HepG2 (cell line): ENCODE data around the gene C1orf116. TPM values are rescaled to one million over a fixed set of nuclear protein-coding genes. Genes with fewer than 3 reads are reported as not detected.

Experiments
- AGO2 ChIP-seq: fragments of 200-400 bp; formaldehyde crosslinking; optimal IDR thresholded peaks from 2 replicates; pipeline ENCODE3; 2017; ENCODE audit warnings: mild to moderate bottlenecking, low read depth, low read length, moderate library complexity
- ATF7 ChIP-seq, 2 experiments: fragments of 450-650 bp in 1 of 2; sonication (generic) in 1 of 2; formaldehyde crosslinking in 1 of 2; IDR thresholded peaks; 2 replicates each; pipeline versions ENCODE4 v1.4.0 to v1.6.1; 2016 to 2020; ENCODE audit warnings: antibody characterized with exemption in 1 of 2, mild to moderate bottlenecking in 1 of 2, missing genetic modification reagents in 1 of 2
- FOXK2 ChIP-seq: fragments of 450-650 bp; IDR thresholded peaks from 2 replicates; pipeline ENCODE4 v1.6.1; 2016
- GATAD2A ChIP-seq: IDR thresholded peaks from 2 replicates; pipeline ENCODE4 v1.6.1; 2016
- GZF1 ChIP-seq: sonication (generic); formaldehyde crosslinking; IDR thresholded peaks from 2 replicates; pipeline ENCODE4 v1.5.1; 2020; ENCODE audit warnings: mild to moderate bottlenecking, missing genetic modification reagents
- HNRNPUL1 ChIP-seq: fragments of 200-400 bp; formaldehyde crosslinking; IDR thresholded peaks from 2 replicates; pipeline ENCODE4 v1.6.1; 2017; ENCODE audit warnings: low read depth, mild to moderate bottlenecking, low read length, moderate library complexity
- KLF16 ChIP-seq, 2 experiments: sonication (generic) in 1 of 2; formaldehyde crosslinking in 1 of 2; IDR thresholded peaks; 2 replicates each; pipeline versions ENCODE4 v1.6.1 to v1.8.0; 2016 to 2023; ENCODE audit warnings: missing genetic modification reagents in 2 of 2, missing compliant biosample characterization in 1 of 2
- NFKBIZ ChIP-seq: IDR thresholded peaks from 2 replicates; pipeline ENCODE4 v1.6.1; 2018; ENCODE audit warnings: missing genetic modification reagents, missing compliant biosample characterization
- PITX1 ChIP-seq: sonication (generic); formaldehyde crosslinking; IDR thresholded peaks from 2 replicates; pipeline ENCODE4 v1.5.1; 2020; ENCODE audit warnings: mild to moderate bottlenecking, missing genetic modification reagents
- SMAD1 ChIP-seq: sonication (generic); formaldehyde crosslinking; IDR thresholded peaks from 2 replicates; pipeline ENCODE4 v1.4.0; 2020; ENCODE audit warnings: missing genetic modification reagents, low read depth, mild to moderate bottlenecking, borderline replicate concordance
- SOX6 ChIP-seq, 2 experiments: fragments of 450-650 bp in 1 of 2; sonication (generic) in 1 of 2; formaldehyde crosslinking in 1 of 2; IDR thresholded peaks; 2 replicates each; pipeline versions ENCODE4 v1.4.0 to v1.6.1; 2017 to 2020; ENCODE audit warnings: antibody characterized with exemption in 1 of 2, mild to moderate bottlenecking in 1 of 2, missing genetic modification reagents in 1 of 2
- SUZ12 ChIP-seq: fragments of 150-350 bp; IDR thresholded peaks from 2 replicates; pipeline ENCODE4 v1.6.1; 2014; ENCODE audit warnings: low read depth, low read length
- U2AF2 ChIP-seq: fragments of 200-400 bp; formaldehyde crosslinking; IDR thresholded peaks from 2 replicates; pipeline ENCODE4 v1.6.1; 2017; ENCODE audit warnings: low read depth, mild to moderate bottlenecking, low read length
- ZBTB7A ChIP-seq: sonication (generic); formaldehyde crosslinking; IDR thresholded peaks from 2 replicates; pipeline ENCODE4 v1.8.0; 2022; ENCODE audit warnings: mild to moderate bottlenecking, missing genetic modification reagents
- ZNF282 ChIP-seq: fragments of 450-650 bp; IDR thresholded peaks from 2 replicates; pipeline ENCODE4 v1.6.1; 2018; ENCODE audit not compliant: partially characterized antibody
- ZNF567 ChIP-seq: sonication (generic); formaldehyde crosslinking; IDR thresholded peaks from 2 replicates; pipeline ENCODE4 v1.8.1; 2023; ENCODE audit warnings: mild to moderate bottlenecking, missing genetic modification reagents, borderline replicate concordance
- ZNF788 ChIP-seq: sonication (generic); formaldehyde crosslinking; IDR thresholded peaks from 2 replicates; pipeline ENCODE4 v1.5.0; 2020; ENCODE audit warnings: mild to moderate bottlenecking, missing genetic modification reagents, borderline replicate concordance
- ZSCAN25 ChIP-seq: sonication (generic); formaldehyde crosslinking; IDR thresholded peaks from 2 replicates; pipeline ENCODE4 v1.8.0; 2022; ENCODE audit warnings: mild to moderate bottlenecking, missing genetic modification reagents
- polyA plus RNA-seq, 8 experiments: library from polyadenylated mRNA; depleted of rRNA in 3 of 8; stranded (reverse) in 7 of 8; unstranded in 1 of 8; fragments of >200 nt; fragmentation: Illumina TruSeq in 4 of 8; extraction: Trizol in 4 of 8; gene quantifications; 2 replicates each; pipeline versions ENCODE4 v1.2.1 to v1.2.3, GENCODE V29; 2011 to 2016; ENCODE audit warnings: low read depth in 4 of 8, missing spikeins in 1 of 8, mixed read lengths in 1 of 8; ENCODE audit not compliant: insufficient read depth in 1 of 8
- total RNA-seq, 5 experiments: library from RNA; depleted of rRNA; stranded (reverse); fragments of >200 nt; fragmentation: Illumina TruSeq; extraction: Trizol; gene quantifications; 2 replicates each; pipeline ENCODE4 v1.2.3, GENCODE V29; 2016; ENCODE audit warnings: low read depth in 1 of 5
- TF ChIP-seq, protein P1 (sequence below): sonication (generic); formaldehyde crosslinking; IDR thresholded peaks from 2 replicates; pipeline ENCODE4 v1.8.1; 2023; ENCODE audit warnings: mild to moderate bottlenecking, missing genetic modification reagents

The C1orf116 gene
- total and polyA plus RNA-seq, 2 of the 13 experiments (the other 11 are each of a cell fraction or from before 2014, with no cell fraction given): 0.51 to 0.95 TPM

DNA sequence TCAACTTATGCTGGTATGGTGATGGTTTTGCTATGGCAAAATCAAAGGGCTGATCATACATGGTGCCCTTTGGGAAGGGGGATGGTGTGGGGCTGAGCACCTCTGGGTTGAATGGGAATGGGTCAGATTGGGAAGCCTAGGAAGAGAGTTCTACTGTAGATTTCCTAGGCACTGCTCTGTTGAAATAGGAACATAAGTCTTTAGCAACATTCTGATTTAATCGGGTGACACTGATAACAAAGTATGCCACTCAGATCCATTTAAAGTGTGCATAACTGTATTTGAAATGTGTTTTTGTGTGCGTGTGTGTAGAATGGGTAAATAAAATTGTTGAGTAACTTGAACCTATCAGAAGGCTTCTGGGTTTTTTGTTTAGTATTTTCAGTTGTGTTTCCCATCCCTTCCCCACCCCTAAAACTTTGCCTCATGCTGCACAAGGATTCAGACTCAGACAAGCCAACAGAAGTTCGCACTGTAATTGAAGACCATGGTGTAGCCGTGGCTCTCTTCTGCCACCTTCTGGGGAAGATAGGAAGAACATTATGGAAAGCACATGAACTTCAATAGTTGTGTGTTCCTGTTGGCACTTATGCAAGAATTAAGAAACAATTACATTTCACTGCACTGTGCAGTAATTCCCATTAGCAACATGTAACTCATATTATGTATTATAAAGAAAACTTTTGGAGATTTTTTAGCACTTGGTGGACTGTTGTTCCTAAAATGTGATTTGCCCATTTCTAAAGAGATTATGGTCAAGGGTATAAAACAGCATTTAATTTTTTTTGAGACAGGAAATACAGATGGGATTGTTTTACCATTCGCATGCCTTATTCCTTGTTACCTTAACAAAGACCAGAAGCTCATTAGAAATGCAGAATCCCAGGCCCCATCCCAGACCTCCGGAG lies 45.2 kb upstream of the C1orf116 start (continued):
- TF ChIP-seq ATF7 (IDR thresholded peaks at IDR 0.05) (no peak), ATF7 (CRISPR knock-in tag; IDR thresholded peaks at IDR 0.05) (no peak), PITX1 (no peak), GATAD2A (CRISPR knock-in tag) (0 out of 2 replicates have a peak, but pooled peaks have one; percentile 45), AGO2 (no peak), ZNF567 (no peak), NFKBIZ (CRISPR knock-in tag) (no peak), KLF16 (CRISPR knock-in tag; IDR thresholded peaks at IDR 0.05) (0 out of 4 replicates have a peak, but pooled peaks of 1 of the 2 experiments have one; percentile 34), ZSCAN25 (CRISPR knock-in tag) (no peak), SMAD1 (CRISPR knock-in tag) (no peak), ZNF788 (CRISPR knock-in tag) (no peak), SUZ12 (no peak), ZNF282 (no peak), HNRNPUL1 (no peak), SOX6 (IDR thresholded peaks at IDR 0.05) (no peak), SOX6 (CRISPR knock-in tag; IDR thresholded peaks at IDR 0.05) (no peak), FOXK2 (no peak), ZBTB7A (no peak), GZF1 (CRISPR knock-in tag) (no peak), U2AF2 (no peak)
- TF ChIP-seq, protein P1, sequence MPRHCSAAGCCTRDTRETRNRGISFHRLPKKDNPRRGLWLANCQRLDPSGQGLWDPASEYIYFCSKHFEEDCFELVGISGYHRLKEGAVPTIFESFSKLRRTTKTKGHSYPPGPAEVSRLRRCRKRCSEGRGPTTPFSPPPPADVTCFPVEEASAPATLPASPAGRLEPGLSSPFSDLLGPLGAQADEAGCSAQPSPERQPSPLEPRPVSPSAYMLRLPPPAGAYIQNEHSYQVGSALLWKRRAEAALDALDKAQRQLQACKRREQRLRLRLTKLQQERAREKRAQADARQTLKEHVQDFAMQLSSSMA (CRISPR knock-in tag): no peak
